GM12878 (cell line): ENCODE results near the gene KLF17.

ENCODE experiments used
- EP300 ChIP-seq, 2 experiments: fragments of 150-350 bp in 1 of 2; IDR thresholded peaks; 2 replicates each; pipeline ENCODE4 v1.6.1; 2011 to 2012; ENCODE audit warnings: low read depth in 2 of 2, low read length in 2 of 2, borderline replicate concordance in 1 of 2, improper control_type of control experiment in 1 of 2, inconsistent platforms in 1 of 2; ENCODE audit not compliant: control insufficient read depth in 1 of 2
- EZH2 ChIP-seq: IDR thresholded peaks from 2 replicates; pipeline ENCODE4 v1.6.1; 2012; ENCODE audit warnings: low read depth, mild to moderate bottlenecking, control low read depth, inconsistent platforms, low read length, borderline replicate concordance; ENCODE audit not compliant: control insufficient read depth
- FOS ChIP-seq: IDR thresholded peaks from 3 replicates; pipeline ENCODE4 v1.6.1; 2011; ENCODE audit warnings: borderline replicate concordance; ENCODE audit not compliant: insufficient read length; ENCODE audit errors: extremely low read depth
- FOXM1 ChIP-seq: IDR thresholded peaks from 2 replicates; pipeline ENCODE4 v1.6.1; 2012; ENCODE audit warnings: low read depth, mild to moderate bottlenecking, inconsistent platforms, low read length, moderate library complexity
- NFXL1 ChIP-seq: fragments of 450-650 bp; IDR thresholded peaks from 2 replicates; pipeline ENCODE4 v1.6.1; 2017; ENCODE audit warnings: antibody characterized with exemption, mild to moderate bottlenecking, borderline replicate concordance
- POLR2A ChIP-seq: IDR thresholded peaks from 2 replicates; pipeline ENCODE4 v1.6.1; 2011; ENCODE audit warnings: low read depth, mild to moderate bottlenecking, low read length
- POLR2AphosphoS5 ChIP-seq: IDR thresholded peaks from 2 replicates; pipeline ENCODE4 v1.6.1; 2011; ENCODE audit warnings: mild to moderate bottlenecking, low read length, inconsistent platforms
- STAT1 ChIP-seq: fragments of 450-650 bp; conservative IDR thresholded peaks from 2 replicates; pipeline ENCODE4 v1.6.1; 2014; ENCODE audit warnings: antibody characterized with exemption, mild to moderate bottlenecking
- TARDBP ChIP-seq: IDR thresholded peaks from 2 replicates; pipeline ENCODE4 v1.6.1; 2016; ENCODE audit warnings: borderline replicate concordance
- TF ChIP-seq, protein P1 (sequence below), 3 experiments: IDR thresholded peaks in 2 of 3; conservative IDR thresholded peaks in 1 of 3; 2 replicates each; pipeline ENCODE4 v1.5.1; 2011; ENCODE audit warnings: low read depth in 3 of 3, low read length in 3 of 3, mild to moderate bottlenecking in 3 of 3, control low read depth in 2 of 3, moderate library complexity in 2 of 3, inconsistent platforms in 1 of 3, mixed read lengths in 1 of 3; ENCODE audit not compliant: control insufficient read depth in 2 of 3, insufficient read depth in 1 of 3; ENCODE audit errors: extremely low read depth in 1 of 3
- TF ChIP-seq, protein P2 (sequence below): IDR thresholded peaks from 2 replicates; pipeline ENCODE4 v1.6.1; 2012; ENCODE audit warnings: low read depth, low read length, improper control_type of control experiment

DNA sequence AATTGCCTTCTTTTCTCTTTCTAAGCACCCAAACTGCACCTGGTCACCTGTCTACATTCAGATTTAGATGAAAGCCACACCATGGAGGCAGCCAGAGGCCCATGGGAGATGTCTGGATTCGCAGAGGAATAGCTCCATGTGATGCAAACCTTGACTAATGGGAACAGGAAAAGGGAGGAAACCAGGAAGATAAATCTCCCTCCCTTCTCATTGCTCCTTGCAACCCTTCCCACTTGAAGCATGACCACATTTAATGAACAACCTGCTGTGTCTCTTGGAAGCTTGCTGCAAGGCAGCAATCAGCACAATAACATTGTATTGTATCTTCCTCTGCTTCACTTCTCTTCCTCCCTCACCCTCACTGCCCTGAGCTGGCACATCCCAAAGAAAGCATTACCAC, 42.6 kb upstream of the KLF17 start:
- no peak for TF ChIP-seq FOXM1
- TF ChIP-seq EP300 (IDR thresholded peaks at IDR 0.05; ENCODE audit: borderline replicate concordance in 1 of 2, control insufficient read depth in 1 of 2, low read depth in 2 of 2, low read length in 2 of 2): no peak
- TF ChIP-seq NFXL1: no peak
- no peak for TF ChIP-seq FOS
- no peak for TF ChIP-seq STAT1
- no peak for TF ChIP-seq POLR2AphosphoS5
- TF ChIP-seq, protein P1, sequence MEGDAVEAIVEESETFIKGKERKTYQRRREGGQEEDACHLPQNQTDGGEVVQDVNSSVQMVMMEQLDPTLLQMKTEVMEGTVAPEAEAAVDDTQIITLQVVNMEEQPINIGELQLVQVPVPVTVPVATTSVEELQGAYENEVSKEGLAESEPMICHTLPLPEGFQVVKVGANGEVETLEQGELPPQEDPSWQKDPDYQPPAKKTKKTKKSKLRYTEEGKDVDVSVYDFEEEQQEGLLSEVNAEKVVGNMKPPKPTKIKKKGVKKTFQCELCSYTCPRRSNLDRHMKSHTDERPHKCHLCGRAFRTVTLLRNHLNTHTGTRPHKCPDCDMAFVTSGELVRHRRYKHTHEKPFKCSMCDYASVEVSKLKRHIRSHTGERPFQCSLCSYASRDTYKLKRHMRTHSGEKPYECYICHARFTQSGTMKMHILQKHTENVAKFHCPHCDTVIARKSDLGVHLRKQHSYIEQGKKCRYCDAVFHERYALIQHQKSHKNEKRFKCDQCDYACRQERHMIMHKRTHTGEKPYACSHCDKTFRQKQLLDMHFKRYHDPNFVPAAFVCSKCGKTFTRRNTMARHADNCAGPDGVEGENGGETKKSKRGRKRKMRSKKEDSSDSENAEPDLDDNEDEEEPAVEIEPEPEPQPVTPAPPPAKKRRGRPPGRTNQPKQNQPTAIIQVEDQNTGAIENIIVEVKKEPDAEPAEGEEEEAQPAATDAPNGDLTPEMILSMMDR (IDR thresholded peaks at IDR 0.05 in 2 of 3, conservative IDR thresholded peaks at IDR 0.05 in 1 of 3; ENCODE audit: control insufficient read depth in 2 of 3, extremely low read depth in 1 of 3, insufficient read depth in 1 of 3, low read depth in 3 of 3, low read length in 3 of 3): no peak
- no peak for TF ChIP-seq POLR2A
- TF ChIP-seq TARDBP: no peak
- TF ChIP-seq, protein P2, sequence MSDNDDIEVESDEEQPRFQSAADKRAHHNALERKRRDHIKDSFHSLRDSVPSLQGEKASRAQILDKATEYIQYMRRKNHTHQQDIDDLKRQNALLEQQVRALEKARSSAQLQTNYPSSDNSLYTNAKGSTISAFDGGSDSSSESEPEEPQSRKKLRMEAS: no peak
- TF ChIP-seq EZH2: no peak
